ENCODE measurements around the gene ACSL1. TPM values are rescaled to one million over a fixed set of nuclear protein-coding genes. Genes with fewer than 3 reads are reported as not detected.
"Not testable (repeated sequence)": the region's sequence is repeated elsewhere in the genome, so short reads cannot be mapped to it uniquely, and the experiment has no call there.

Gene ACSL1
- total RNA-seq, 2 donors from 2014 or later, result 110 to 111 TPM

- no peaks in the 10 kb centered on the region for H3K9me3 Mint-ChIP-seq
Measured at GRCh38 chr4:184850431-184851199, 24.8 kb upstream of the ACSL1 start.

GRCh38 chr4:184850018-184850417, 24.2 kb upstream of the ACSL1 start:
- no peak overlapping the region for H3K27ac Mint-ChIP-seq
- no peak for DNase-seq (ENCODE audit: low spot score)
- H3K4me1 Mint-ChIP-seq (ENCODE audit: low read depth in 2 of 2), result peaks cover 34 to 39% of the 10 kb centered on the region in 2 donors
- H3K9me3 Mint-ChIP-seq, result no peaks in the 10 kb centered on the region
- no peak overlapping the region for H3K4me3 Mint-ChIP-seq
- H3K36me3 Mint-ChIP-seq, result peaks cover 4% of the 10 kb centered on the region
- H3K27me3 Mint-ChIP-seq, result peaks cover 4 to 7% of the 10 kb centered on the region in 2 donors
- ATAC-seq, result no peak

More at GRCh38 chr4:184850431-184851199, 24.8 kb upstream of the ACSL1 start:
- peak; percentile 1 to 48 for ATAC-seq
- Mint-ChIP-seq H3K36me3 (peaks cover 4% of the 10 kb centered on the region), H3K27me3 (peaks cover 4 to 7% of the 10 kb centered on the region in 2 donors), H3K4me1 (ENCODE audit: low read depth in 2 of 2) (peaks cover 40 to 45% of the 10 kb centered on the region in 2 donors), H3K27ac (no peak overlapping the region), H3K4me3 (no peak overlapping the region)
- no peak for DNase-seq (ENCODE audit: low spot score)

GRCh38 chr4:184849185-184849584, 23.4 kb upstream of the ACSL1 start:
- H3K27me3 Mint-ChIP-seq, result peaks cover 7 to 14% of the 10 kb centered on the region in 2 donors
- no peaks in the 10 kb centered on the region for H3K9me3 Mint-ChIP-seq
- no peak for DNase-seq (ENCODE audit: low spot score)
- peaks cover 25 to 31% of the 10 kb centered on the region in 2 donors for H3K4me1 Mint-ChIP-seq (ENCODE audit: low read depth in 2 of 2)
- peak; percentile 69 to 75 for ATAC-seq
- H3K36me3 Mint-ChIP-seq, result peaks cover 4% of the 10 kb centered on the region
- H3K27ac Mint-ChIP-seq, result no peak overlapping the region
- no peak overlapping the region for H3K4me3 Mint-ChIP-seq

GRCh38 chr4:184848510-184848909, 22.7 kb upstream of the ACSL1 start:
- Mint-ChIP-seq H3K4me3 (no peak overlapping the region), H3K27me3 (peaks cover 12 to 21% of the 10 kb centered on the region in 2 donors), H3K27ac (no peak overlapping the region), H3K4me1 (ENCODE audit: low read depth in 2 of 2) (peaks cover 21 to 24% of the 10 kb centered on the region in 2 donors), H3K9me3 (no peaks in the 10 kb centered on the region), H3K36me3 (peaks cover 4% of the 10 kb centered on the region)
- ATAC-seq, result peak; percentile 60 to 62
- no peak for DNase-seq (ENCODE audit: low spot score)

GRCh38 chr4:184846531-184846930, 20.8 kb upstream of the ACSL1 start:
- Mint-ChIP-seq H3K36me3 (peaks cover 4% of the 10 kb centered on the region), H3K27me3 (peaks cover 18 to 24% of the 10 kb centered on the region in 2 donors), H3K4me1 (ENCODE audit: low read depth in 2 of 2) (peaks cover 19 to 22% of the 10 kb centered on the region in 2 donors), H3K27ac (no peak overlapping the region), H3K4me3 (no peak overlapping the region), H3K9me3 (no peaks in the 10 kb centered on the region)
- DNase-seq (ENCODE audit: low spot score) (no peak), ATAC-seq (no peak)

- ATAC-seq (no peak), DNase-seq (ENCODE audit: low spot score) (no peak)
- H3K27me3 Mint-ChIP-seq, result peaks cover 26 to 35% of the 10 kb centered on the region in 2 donors
Measured at GRCh38 chr4:184845367-184846021, 19.7 kb upstream of the ACSL1 start.

GRCh38 chr4:184844742-184845141, 19.0 kb upstream of the ACSL1 start:
- DNase-seq (ENCODE audit: low spot score) (no peak), ATAC-seq (no peak)
- Mint-ChIP-seq H3K36me3 (peaks cover 4% of the 10 kb centered on the region), H3K4me3 (no peak overlapping the region), H3K27ac (no peak overlapping the region), H3K27me3 (peaks cover 26 to 39% of the 10 kb centered on the region in 2 donors), H3K4me1 (ENCODE audit: low read depth in 2 of 2) (peaks cover 15 to 22% of the 10 kb centered on the region in 2 donors), H3K9me3 (no peaks in the 10 kb centered on the region)

More at GRCh38 chr4:184845367-184846021, 19.7 kb upstream of the ACSL1 start:
- Mint-ChIP-seq H3K9me3 (no peaks in the 10 kb centered on the region), H3K4me3 (no peak overlapping the region), H3K27ac (no peak overlapping the region), H3K4me1 (ENCODE audit: low read depth in 2 of 2) (peaks cover 19 to 22% of the 10 kb centered on the region in 2 donors), H3K36me3 (peaks cover 4% of the 10 kb centered on the region)

GRCh38 chr4:184843984-184844554, 18.3 kb upstream of the ACSL1 start:
- peaks cover 26 to 37% of the 10 kb centered on the region in 2 donors for H3K27me3 Mint-ChIP-seq
- no peak overlapping the region for H3K4me3 Mint-ChIP-seq
- H3K9me3 Mint-ChIP-seq, result no peaks in the 10 kb centered on the region
- no peak overlapping the region for H3K27ac Mint-ChIP-seq
- peaks cover 13 to 17% of the 10 kb centered on the region in 2 donors for H3K4me1 Mint-ChIP-seq (ENCODE audit: low read depth in 2 of 2)
- no peaks in the 10 kb centered on the region for H3K36me3 Mint-ChIP-seq
- ATAC-seq (no peak), DNase-seq (ENCODE audit: low spot score) (no peak)

GRCh38 chr4:184839075-184839399, 13.3 kb upstream of the ACSL1 start:
- not testable (repeated sequence) for H3K9me3 Mint-ChIP-seq; DNase-seq (ENCODE audit: low spot score); H3K4me3 Mint-ChIP-seq; ATAC-seq; H3K36me3 Mint-ChIP-seq; H3K4me1 Mint-ChIP-seq (ENCODE audit: low read depth in 2 of 2); H3K27ac Mint-ChIP-seq
- peaks cover 22 to 28% of the 10 kb centered on the region in 2 donors for H3K27me3 Mint-ChIP-seq

GRCh38 chr4:184838249-184839074, 12.7 kb upstream of the ACSL1 start:
- Mint-ChIP-seq H3K4me1 (ENCODE audit: low read depth in 2 of 2) (peaks cover 0 to 5% of the 10 kb centered on the region in 2 donors), H3K27ac (no peak overlapping the region), H3K9me3 (no peaks in the 10 kb centered on the region), H3K36me3 (no peaks in the 10 kb centered on the region), H3K4me3 (no peak overlapping the region), H3K27me3 (peaks cover 19 to 22% of the 10 kb centered on the region in 2 donors)
- no peak for ATAC-seq
- no peak for DNase-seq (ENCODE audit: low spot score)

GRCh38 chr4:184836613-184837012, 10.8 kb upstream of the ACSL1 start:
- no peak overlapping the region for H3K27ac Mint-ChIP-seq
- ATAC-seq, result no peak
- no peak overlapping the region for H3K4me3 Mint-ChIP-seq
- peaks cover 0 to 5% of the 10 kb centered on the region in 2 donors for H3K4me1 Mint-ChIP-seq (ENCODE audit: low read depth in 2 of 2)
- no peaks in the 10 kb centered on the region for H3K9me3 Mint-ChIP-seq
- no peaks in the 10 kb centered on the region for H3K36me3 Mint-ChIP-seq
- peaks cover 13 to 20% of the 10 kb centered on the region in 2 donors for H3K27me3 Mint-ChIP-seq
- no peak for DNase-seq (ENCODE audit: low spot score)

GRCh38 chr4:184833046-184833838, 7.5 kb upstream of the ACSL1 start:
- peak; percentile 74 to 80 for ATAC-seq
- no peak for DNase-seq (ENCODE audit: low spot score)
- Mint-ChIP-seq H3K27ac (no peak overlapping the region), H3K36me3 (no peaks in the 10 kb centered on the region), H3K9me3 (no peaks in the 10 kb centered on the region), H3K4me1 (ENCODE audit: low read depth in 2 of 2) (no peaks in the 10 kb centered on the region), H3K4me3 (no peak overlapping the region), H3K27me3 (peaks cover 4 to 7% of the 10 kb centered on the region in 2 donors)

- Mint-ChIP-seq H3K4me3 (no peak overlapping the region), H3K4me1 (ENCODE audit: low read depth in 2 of 2) (peaks cover 14 to 16% of the 10 kb centered on the region in 2 donors), H3K9me3 (no peaks in the 10 kb centered on the region), H3K27me3 (peaks cover 7 to 9% of the 10 kb centered on the region in 2 donors), H3K36me3 (no peaks in the 10 kb centered on the region), H3K27ac (no peak overlapping the region)
- ATAC-seq (no peak), DNase-seq (ENCODE audit: low spot score) (no peak)
Measured at GRCh38 chr4:184831153-184831552, 5.4 kb upstream of the ACSL1 start.
